ENCODE data around the gene RASSF3.
"Not testable (repeated sequence)": the region's sequence is repeated elsewhere in the genome, so short reads cannot be mapped to it uniquely, and the experiment has no call there.

The RASSF3 gene

DNA sequence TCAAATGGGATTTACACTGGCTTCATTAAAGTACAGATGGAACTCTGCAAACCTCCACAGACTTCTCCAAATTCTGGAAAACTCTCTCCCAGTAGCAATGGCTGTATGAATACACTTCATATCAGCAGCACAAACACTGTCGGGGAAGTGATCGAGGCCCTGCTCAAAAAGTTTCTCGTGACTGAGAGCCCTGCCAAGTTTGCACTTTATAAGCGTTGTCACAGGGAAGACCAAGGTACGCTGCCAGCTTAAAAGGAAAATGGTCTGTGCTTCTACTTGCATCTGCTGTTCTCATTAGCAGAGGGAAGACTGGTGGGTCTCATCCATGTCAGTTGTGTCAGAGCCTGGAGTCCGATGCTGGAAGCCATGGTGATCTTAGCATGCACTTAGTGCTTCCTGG is 77.9 kb downstream of the RASSF3 start:
- H3K4me3 ChIP-seq (ENCODE audit: low read depth in 1 of 2, low read length in 2 of 2) = no peak overlapping the region
- peak overlapping the region; percentile 70 for H3K27ac ChIP-seq (ENCODE audit: low read depth, low read length)
- H3K9ac ChIP-seq (ENCODE audit: low read length) = no peak overlapping the region
- peaks cover 61% of the 10 kb centered on the region for H3K4me1 ChIP-seq (ENCODE audit: insufficient read depth, low read length)
- no peaks in the 10 kb centered on the region for H3K9me3 ChIP-seq (ENCODE audit: low read length)
- peaks cover 23% of the 10 kb centered on the region for H3K36me3 ChIP-seq (ENCODE audit: insufficient read depth, low read length)
- no peaks in the 10 kb centered on the region for H3K27me3 ChIP-seq (ENCODE audit: control insufficient read depth in 1 of 2, insufficient read depth in 2 of 2, low read length in 2 of 2)

DNA sequence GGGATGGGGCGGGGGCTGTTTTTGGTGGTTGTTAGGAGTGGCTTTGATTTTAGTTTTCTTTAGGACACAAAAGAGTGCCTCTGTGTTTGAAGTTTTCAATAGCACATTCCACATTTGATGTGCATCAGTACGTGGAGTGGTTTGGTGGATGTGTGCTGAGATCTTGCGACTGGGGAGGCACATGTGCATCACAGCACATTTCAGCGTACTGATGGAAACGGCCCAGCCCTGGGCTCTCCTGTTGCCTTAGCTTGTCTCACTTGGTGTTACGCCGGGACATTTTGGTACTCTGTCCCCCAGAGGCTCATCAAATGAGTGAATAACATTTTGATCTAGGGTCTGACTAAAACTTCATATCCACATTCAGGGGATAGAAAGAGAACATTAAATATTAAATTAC is 78.4 kb downstream of the RASSF3 start:
- H3K27ac ChIP-seq (ENCODE audit: low read depth, low read length) = peak overlapping the region; percentile 70
- no peaks in the 10 kb centered on the region for H3K9me3 ChIP-seq (ENCODE audit: low read length)
- no peaks in the 10 kb centered on the region for H3K27me3 ChIP-seq (ENCODE audit: control insufficient read depth in 1 of 2, insufficient read depth in 2 of 2, low read length in 2 of 2)
- peaks cover 27% of the 10 kb centered on the region for H3K36me3 ChIP-seq (ENCODE audit: insufficient read depth, low read length)
- H3K4me1 ChIP-seq (ENCODE audit: insufficient read depth, low read length) = peaks cover 59% of the 10 kb centered on the region
- H3K9ac ChIP-seq (ENCODE audit: low read length) = no peak overlapping the region
- no peak overlapping the region for H3K4me3 ChIP-seq (ENCODE audit: low read depth in 1 of 2, low read length in 2 of 2)

DNA sequence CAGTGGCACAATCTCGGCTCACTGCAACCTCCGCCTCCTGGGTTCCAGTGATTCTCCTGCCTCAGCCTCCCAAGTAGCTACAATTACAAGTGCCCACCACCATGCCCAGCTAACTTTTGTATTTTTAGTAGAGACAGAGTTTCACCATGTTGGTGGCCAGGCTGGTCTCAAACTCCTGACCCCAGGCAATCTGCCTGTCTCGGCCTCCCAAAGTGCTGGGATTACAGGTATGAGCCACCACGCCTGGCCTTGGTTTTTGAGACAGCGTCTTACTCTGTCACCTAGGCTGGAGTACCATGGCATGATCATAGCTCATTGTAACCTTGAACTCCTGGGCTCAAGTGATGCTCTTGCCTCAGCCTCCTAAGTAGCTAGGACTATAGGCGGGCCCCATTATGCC is 79.9 kb downstream of the RASSF3 start:
- not testable (repeated sequence) for H3K9ac ChIP-seq (ENCODE audit: low read length); H3K27ac ChIP-seq (ENCODE audit: low read depth, low read length); H3K4me3 ChIP-seq (ENCODE audit: low read depth in 1 of 2, low read length in 2 of 2); H3K9me3 ChIP-seq (ENCODE audit: low read length); H3K27me3 ChIP-seq (ENCODE audit: control insufficient read depth in 1 of 2, insufficient read depth in 2 of 2, low read length in 2 of 2)
- Histone ChIP-seq H3K4me1 (ENCODE audit: insufficient read depth, low read length) (peaks cover 66% of the 10 kb centered on the region), H3K36me3 (ENCODE audit: insufficient read depth, low read length) (peaks cover 32% of the 10 kb centered on the region)

DNA sequence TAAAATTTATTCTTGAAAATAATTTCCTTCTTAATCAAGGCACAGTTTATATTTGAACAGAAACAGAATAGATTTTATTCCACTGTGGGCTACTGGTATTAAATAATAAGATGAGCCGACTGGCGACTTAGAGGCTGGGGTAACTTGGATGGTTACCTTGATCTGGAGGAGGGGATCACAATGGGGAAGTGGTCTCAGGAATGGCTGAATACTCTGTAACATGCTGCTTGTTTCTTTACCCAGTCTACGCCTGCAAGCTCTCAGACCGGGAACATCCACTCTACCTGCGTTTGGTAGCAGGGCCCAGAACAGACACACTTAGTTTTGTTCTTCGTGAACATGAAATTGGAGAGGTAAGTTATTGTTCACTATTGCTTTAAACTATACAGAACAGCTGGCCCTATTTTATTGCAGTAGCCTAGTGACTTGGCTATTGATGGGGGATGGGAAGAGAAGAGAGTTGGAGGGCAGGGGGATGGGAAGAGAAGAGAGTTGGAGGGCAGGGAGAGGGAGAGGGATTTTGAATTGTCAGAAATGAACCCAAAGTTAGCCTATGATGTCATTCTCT is 81.0 kb downstream of the RASSF3 start:
- H3K27ac ChIP-seq (ENCODE audit: low read depth, low read length) = peak overlapping the region; percentile 32

DNA sequence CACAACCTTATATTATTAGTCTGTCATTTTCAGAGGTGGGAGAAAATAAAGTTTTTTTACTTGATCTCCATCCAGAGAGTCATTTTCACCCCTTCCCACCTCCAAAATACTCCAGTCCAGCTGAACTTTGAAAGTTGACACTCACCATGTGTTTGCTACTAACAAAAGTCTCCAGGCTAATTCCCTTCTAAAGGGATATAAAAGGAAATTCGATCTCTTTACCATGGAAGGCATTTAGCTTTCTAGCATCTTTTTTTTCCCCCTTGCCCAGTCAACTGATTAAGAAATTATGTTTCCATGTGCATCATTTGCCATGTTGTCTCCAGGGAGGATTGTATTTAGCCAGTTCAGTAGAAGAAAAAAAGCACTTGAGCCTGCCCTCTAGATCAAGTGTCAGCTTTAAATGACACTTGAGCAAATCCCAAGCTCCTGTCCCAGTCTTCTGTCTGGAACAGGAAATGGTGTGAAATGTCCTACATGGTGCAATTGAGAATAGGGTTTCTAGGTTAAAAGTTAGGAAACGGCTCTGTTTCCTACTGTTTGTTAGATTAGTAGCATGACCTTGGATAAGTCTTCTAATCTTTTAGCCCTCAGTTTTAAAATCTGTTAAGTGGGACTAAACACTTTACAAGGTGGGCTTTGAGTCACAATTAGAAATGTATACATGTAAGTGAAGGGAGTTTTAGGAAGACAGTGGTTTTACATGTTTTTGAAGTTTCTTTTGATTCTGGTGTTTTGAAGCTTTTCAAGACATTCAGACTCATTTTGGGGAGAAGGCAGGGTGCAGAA is 81.7 kb downstream of the RASSF3 start:
- Histone ChIP-seq H3K27me3 (ENCODE audit: control insufficient read depth in 1 of 2, insufficient read depth in 2 of 2, low read length in 2 of 2) (no peaks in the 10 kb centered on the region), H3K4me3 (ENCODE audit: low read depth in 1 of 2, low read length in 2 of 2) (no peak overlapping the region), H3K27ac (ENCODE audit: low read depth, low read length) (no peak overlapping the region), H3K9ac (ENCODE audit: low read length) (no peak overlapping the region), H3K36me3 (ENCODE audit: insufficient read depth, low read length) (peaks cover 31% of the 10 kb centered on the region), H3K9me3 (ENCODE audit: low read length) (no peaks in the 10 kb centered on the region), H3K4me1 (ENCODE audit: insufficient read depth, low read length) (peaks cover 73% of the 10 kb centered on the region)

More for the DNA sequence above, 81.0 kb downstream of the RASSF3 start:
- no peaks in the 10 kb centered on the region for H3K9me3 ChIP-seq (ENCODE audit: low read length)
- H3K4me1 ChIP-seq (ENCODE audit: insufficient read depth, low read length) = peaks cover 67% of the 10 kb centered on the region
- no peaks in the 10 kb centered on the region for H3K27me3 ChIP-seq (ENCODE audit: control insufficient read depth in 1 of 2, insufficient read depth in 2 of 2, low read length in 2 of 2)
- no peak overlapping the region for H3K9ac ChIP-seq (ENCODE audit: low read length)
- H3K4me3 ChIP-seq (ENCODE audit: low read depth in 1 of 2, low read length in 2 of 2) = no peak overlapping the region
- H3K36me3 ChIP-seq (ENCODE audit: insufficient read depth, low read length) = peaks cover 31% of the 10 kb centered on the region

DNA sequence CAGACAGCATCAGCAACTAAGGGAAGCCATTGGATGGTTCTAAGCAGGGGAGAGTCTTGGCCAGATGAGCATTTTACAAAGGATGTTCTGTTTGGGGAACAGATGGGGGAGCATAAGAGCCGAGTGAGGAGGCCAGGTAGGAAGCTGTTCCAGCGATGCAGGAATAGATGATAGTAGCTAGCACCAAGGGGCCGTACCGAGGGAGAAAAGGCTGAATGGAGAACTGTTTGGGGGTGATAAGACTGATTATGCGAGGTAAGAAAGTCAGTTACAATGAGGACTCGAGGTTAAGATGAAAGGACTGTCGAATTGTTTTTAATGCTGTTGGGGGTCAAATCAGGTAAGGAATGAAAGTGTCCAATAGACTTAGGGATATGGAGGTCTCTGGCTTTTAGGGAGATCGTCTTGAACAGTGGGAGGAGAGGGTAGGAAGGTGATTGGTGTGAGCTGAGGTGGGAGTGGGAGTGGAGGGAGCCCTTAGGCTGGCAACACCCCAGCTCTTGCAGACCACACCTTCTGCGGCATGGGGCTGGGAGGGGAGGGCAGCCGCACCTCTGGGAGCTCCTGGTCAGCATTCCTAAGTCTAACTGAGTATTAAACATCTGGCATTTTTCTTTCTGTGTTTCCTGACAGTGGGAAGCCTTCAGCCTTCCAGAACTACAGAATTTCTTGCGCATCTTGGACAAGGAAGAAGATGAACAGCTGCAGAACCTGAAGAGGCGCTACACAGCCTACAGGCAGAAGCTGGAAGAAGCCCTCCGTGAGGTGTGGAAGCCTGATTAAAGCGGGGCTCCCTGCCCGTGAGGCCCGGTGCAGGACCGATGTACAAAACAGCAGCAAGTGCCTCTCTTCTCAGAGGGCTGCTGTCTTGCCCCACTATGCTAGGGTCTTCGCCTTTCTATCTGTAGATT is 84.1 kb downstream of the RASSF3 start:
- H3K9me3 ChIP-seq (ENCODE audit: low read length) = no peaks in the 10 kb centered on the region
- peaks cover 52% of the 10 kb centered on the region for H3K4me1 ChIP-seq (ENCODE audit: insufficient read depth, low read length)
- H3K27ac ChIP-seq (ENCODE audit: low read depth, low read length) = peak overlapping the region; percentile 55
- no peak overlapping the region for H3K4me3 ChIP-seq (ENCODE audit: low read depth in 1 of 2, low read length in 2 of 2)
- H3K36me3 ChIP-seq (ENCODE audit: insufficient read depth, low read length) = peaks cover 23% of the 10 kb centered on the region
- no peaks in the 10 kb centered on the region for H3K27me3 ChIP-seq (ENCODE audit: control insufficient read depth in 1 of 2, insufficient read depth in 2 of 2, low read length in 2 of 2)
- peak overlapping the region; percentile 5 for H3K9ac ChIP-seq (ENCODE audit: low read length)

DNA sequence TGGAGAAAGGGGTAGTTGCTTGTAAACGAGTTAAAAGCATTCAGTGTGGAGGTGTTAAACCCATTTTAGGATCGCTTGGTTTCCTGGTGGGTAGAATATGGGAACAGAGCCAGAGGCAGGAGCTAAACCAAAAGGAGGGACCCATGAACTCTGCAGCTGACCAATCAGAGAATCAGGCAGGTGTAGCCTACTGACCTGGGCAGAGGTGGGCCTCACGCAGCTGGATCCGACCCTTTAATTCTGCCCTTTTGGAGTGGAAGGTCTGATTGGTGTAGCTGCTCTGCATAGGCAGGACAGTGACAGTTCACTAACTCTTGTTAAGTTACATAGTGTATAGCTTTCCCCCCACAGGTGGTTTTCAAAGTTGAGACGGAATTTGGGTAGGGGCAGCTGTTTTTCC is 85.3 kb downstream of the RASSF3 start:
- Histone ChIP-seq H3K27me3 (ENCODE audit: control insufficient read depth in 1 of 2, insufficient read depth in 2 of 2, low read length in 2 of 2) (no peaks in the 10 kb centered on the region), H3K9ac (ENCODE audit: low read length) (peak overlapping the region; percentile 49), H3K9me3 (ENCODE audit: low read length) (no peaks in the 10 kb centered on the region), H3K27ac (ENCODE audit: low read depth, low read length) (peak overlapping the region; percentile 55), H3K4me3 (ENCODE audit: low read depth in 1 of 2, low read length in 2 of 2) (no peak overlapping the region), H3K4me1 (ENCODE audit: insufficient read depth, low read length) (peaks cover 50% of the 10 kb centered on the region), H3K36me3 (ENCODE audit: insufficient read depth, low read length) (peaks cover 28% of the 10 kb centered on the region)

DNA sequence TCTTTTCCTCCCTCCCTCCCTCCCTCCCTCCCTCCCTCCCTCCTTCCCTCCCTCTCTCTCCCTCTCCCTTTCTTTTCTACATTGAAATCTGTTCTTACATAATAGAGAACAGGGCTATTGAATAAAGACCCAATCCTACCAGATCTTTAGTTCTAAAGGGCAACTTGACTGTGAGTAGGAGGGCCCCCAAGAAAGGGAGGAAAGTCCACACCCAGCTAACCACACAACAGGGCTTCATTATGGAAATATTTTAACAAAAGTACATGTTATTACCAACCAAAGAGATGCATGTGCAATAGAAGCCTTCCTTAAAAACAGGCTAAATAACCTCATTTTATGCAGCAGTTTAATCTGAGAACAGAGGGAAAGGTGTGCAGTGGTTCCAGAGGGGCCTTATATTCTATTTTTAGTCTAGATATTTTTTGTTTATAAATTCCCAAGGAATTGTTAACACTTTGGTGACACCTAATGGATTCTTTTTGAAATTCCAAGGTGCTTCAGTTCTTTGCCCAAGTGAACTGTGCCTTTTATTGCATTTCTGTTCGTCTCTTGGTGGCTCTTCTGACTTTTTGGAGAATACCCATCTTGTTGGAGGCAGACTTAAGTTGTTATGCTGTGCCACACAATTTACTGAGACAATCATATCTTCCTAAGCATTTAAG is 85.9 kb downstream of the RASSF3 start:
- no peak overlapping the region for H3K9ac ChIP-seq (ENCODE audit: low read length)
- H3K9me3 ChIP-seq (ENCODE audit: low read length) = no peaks in the 10 kb centered on the region
- no peaks in the 10 kb centered on the region for H3K27me3 ChIP-seq (ENCODE audit: control insufficient read depth in 1 of 2, insufficient read depth in 2 of 2, low read length in 2 of 2)
- H3K4me3 ChIP-seq (ENCODE audit: low read depth in 1 of 2, low read length in 2 of 2) = no peak overlapping the region
- H3K4me1 ChIP-seq (ENCODE audit: insufficient read depth, low read length) = peaks cover 54% of the 10 kb centered on the region
- peaks cover 28% of the 10 kb centered on the region for H3K36me3 ChIP-seq (ENCODE audit: insufficient read depth, low read length)
- no peak overlapping the region for H3K27ac ChIP-seq (ENCODE audit: low read depth, low read length)

DNA sequence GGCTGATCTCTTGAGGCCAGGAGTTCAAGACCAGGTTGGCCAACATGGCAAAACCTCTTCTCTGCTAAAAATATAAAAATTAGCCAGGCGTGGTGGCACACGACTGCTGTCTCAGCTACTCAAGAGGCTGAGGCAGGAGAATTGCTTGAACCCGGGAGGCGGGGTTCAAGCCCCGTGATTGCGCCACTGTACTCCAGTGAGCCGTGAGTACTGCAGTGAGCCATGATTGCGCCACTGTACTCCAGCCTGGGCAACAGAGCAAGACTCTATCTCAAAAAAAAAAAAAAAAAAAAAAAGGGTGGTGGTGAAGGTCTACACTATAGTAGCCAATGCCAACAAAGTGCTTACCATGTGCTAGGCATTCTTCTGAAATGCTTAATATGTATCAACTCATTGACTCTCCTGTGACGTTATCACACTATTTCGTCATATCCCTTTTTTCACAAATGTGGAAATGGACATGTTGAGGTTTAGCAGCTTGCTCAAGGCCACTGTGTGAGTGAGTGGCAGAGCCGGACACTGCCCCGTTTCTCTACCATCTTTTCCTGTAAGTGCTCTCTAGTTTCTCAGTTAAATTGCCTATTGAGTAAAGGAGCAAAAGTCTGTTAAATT is 89.3 kb downstream of the RASSF3 start:
- Histone ChIP-seq H3K27ac (ENCODE audit: low read depth, low read length) (no peak overlapping the region), H3K4me1 (ENCODE audit: insufficient read depth, low read length) (peaks cover 34% of the 10 kb centered on the region)

DNA sequence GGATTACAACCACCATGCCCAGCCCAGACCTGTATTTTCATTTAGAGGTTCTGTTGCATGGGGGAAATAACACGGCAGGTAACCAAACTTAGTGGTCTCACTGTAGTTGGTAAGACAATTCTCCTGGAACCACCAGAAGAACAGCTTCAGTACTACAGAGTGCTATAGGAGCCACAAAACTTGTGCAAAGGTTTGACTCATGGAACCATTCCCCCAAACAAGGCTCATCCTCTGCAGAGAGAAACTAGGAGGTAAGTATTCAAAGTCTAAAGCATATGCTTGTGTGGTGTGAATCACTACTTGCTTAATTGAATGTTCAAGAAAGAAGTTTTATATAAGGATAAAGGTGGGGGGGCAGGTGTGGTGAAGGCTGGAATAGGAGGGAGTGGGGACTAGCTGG is 90.2 kb downstream of the RASSF3 start:
- H3K27ac ChIP-seq (ENCODE audit: low read depth, low read length) = no peak overlapping the region
- H3K4me3 ChIP-seq (ENCODE audit: low read depth in 1 of 2, low read length in 2 of 2) = no peak overlapping the region
- no peak overlapping the region for H3K9ac ChIP-seq (ENCODE audit: low read length)
- peaks cover 25% of the 10 kb centered on the region for H3K4me1 ChIP-seq (ENCODE audit: insufficient read depth, low read length)
- H3K27me3 ChIP-seq (ENCODE audit: control insufficient read depth in 1 of 2, insufficient read depth in 2 of 2, low read length in 2 of 2) = no peaks in the 10 kb centered on the region
- H3K36me3 ChIP-seq (ENCODE audit: insufficient read depth, low read length) = peaks cover 9% of the 10 kb centered on the region
- no peaks in the 10 kb centered on the region for H3K9me3 ChIP-seq (ENCODE audit: low read length)

More for the DNA sequence above, 89.3 kb downstream of the RASSF3 start:
- Histone ChIP-seq H3K9me3 (ENCODE audit: low read length) (no peaks in the 10 kb centered on the region), H3K9ac (ENCODE audit: low read length) (no peak overlapping the region), H3K4me3 (ENCODE audit: low read depth in 1 of 2, low read length in 2 of 2) (no peak overlapping the region), H3K36me3 (ENCODE audit: insufficient read depth, low read length) (peaks cover 18% of the 10 kb centered on the region), H3K27me3 (ENCODE audit: control insufficient read depth in 1 of 2, insufficient read depth in 2 of 2, low read length in 2 of 2) (no peaks in the 10 kb centered on the region)
